Smooth muscle cell (in vitro differentiated cells): ENCODE data around the gene MFAP4. TPM values are rescaled to one million over a fixed set of nuclear protein-coding genes. Genes with fewer than 3 reads are reported as not detected.
A peak's percentile ranks its signal among the peaks of the same experiment; 100 is the strongest.

ENCODE experiments used
- DNase-seq: peaks from one replicate; lab custom pipeline; 2025; ENCODE audit not compliant: unreplicated experiment; lab: John Stamatoyannopoulos, UW
- H2AFZ ChIP-seq: fragments of 200-600 bp; sonication (generic); 2 replicates; pipeline ENCODE4 v1.6.0; 2016; ENCODE audit warnings: antibody characterized with exemption, low read depth, mild to moderate bottlenecking
- H3F3A ChIP-seq: fragments of 200-600 bp; sonication (generic); 2 replicates; pipeline ENCODE4 v1.6.0; 2017; ENCODE audit warnings: antibody characterized with exemption, low read depth
- H3K27ac ChIP-seq: fragments of 200-600 bp; sonication (generic); 2 replicates; pipeline ENCODE4 v1.5.1; 2016; ENCODE audit warnings: low read depth, mild to moderate bottlenecking
- H3K27me3 ChIP-seq: fragments of 200-600 bp; sonication (generic); 2 replicates; pipeline ENCODE4 v1.6.1; 2016; ENCODE audit warnings: low read depth, mild to moderate bottlenecking
- H3K36me3 ChIP-seq: fragments of 200-600 bp; sonication (generic); 2 replicates; pipeline ENCODE4 v1.5.1; 2016; ENCODE audit warnings: low read depth
- H3K4me1 ChIP-seq: fragments of 200-600 bp; sonication (generic); 2 replicates; pipeline ENCODE4 v1.5.1; 2016; ENCODE audit warnings: low read depth
- H3K4me2 ChIP-seq: fragments of 200-600 bp; sonication (generic); 2 replicates; pipeline ENCODE4 v1.6.0; 2016; ENCODE audit warnings: mild to moderate bottlenecking
- H3K4me3 ChIP-seq: fragments of 200-600 bp; sonication (generic); 2 replicates; pipeline ENCODE4 v1.5.1; 2016; ENCODE audit warnings: mild to moderate bottlenecking
- H3K79me2 ChIP-seq: fragments of 200-600 bp; sonication (generic); 2 replicates; pipeline ENCODE4 v1.6.0; 2016; ENCODE audit warnings: low read depth, mild to moderate bottlenecking
- H3K9ac ChIP-seq: fragments of 200-600 bp; sonication (generic); 2 replicates; pipeline ENCODE4 v1.6.0; 2016; ENCODE audit warnings: low read depth
- H3K9me3 ChIP-seq: fragments of 200-600 bp; sonication (generic); replicated peaks from 2 replicates; pipeline ENCODE4 v1.5.1; 2016; ENCODE audit warnings: low read depth
- H4K20me1 ChIP-seq: fragments of 200-600 bp; sonication (generic); 2 replicates; pipeline ENCODE4 v1.6.0; 2016; ENCODE audit warnings: low read depth
- CTCF ChIP-seq: fragments of 200-600 bp; sonication (generic); IDR thresholded peaks from 2 replicates; pipeline ENCODE4 v1.5.1; 2017; ENCODE audit warnings: borderline replicate concordance, mild to moderate bottlenecking, antibody characterized with exemption; ENCODE audit not compliant: insufficient read depth, poor library complexity, severe bottlenecking
- WGBS: methylation state at CpG from one replicate; pipeline ENCODE4 v1.1.7; 2016; ENCODE audit warnings: low lambda C conversion rate; 5-methylcytosine and 5-hydroxymethylcytosine counted together
- polyA plus RNA-seq: library from polyadenylated mRNA; unstranded; fragments of >200 nt; fragmentation: Nextera tagmentation; extraction: Ambion mirVana; gene quantifications from 2 replicates; pipeline ENCODE4 v1.2.1, GENCODE V29; 2016
- total RNA-seq: library from RNA; depleted of rRNA; stranded (reverse); fragments of >200 nt; gene quantifications from 2 replicates; pipeline ENCODE4 v1.2.3, GENCODE V29; 2014

Gene MFAP4
- total and polyA plus RNA-seq, 2 experiments from 2014 or later, result 580 to 1,738 TPM

GRCh38 chr17:19431691-19432090 is 44.7 kb upstream of the MFAP4 start:
- Histone ChIP-seq H3F3A (no peaks in the 10 kb centered on the region), H3K9me3 (no peaks in the 10 kb centered on the region), H3K27ac (no peak overlapping the region), H3K27me3 (no peaks in the 10 kb centered on the region), H3K4me2 (no peak overlapping the region), H3K79me2 (no peaks in the 10 kb centered on the region), H4K20me1 (no peaks in the 10 kb centered on the region), H3K4me3 (no peak overlapping the region), H3K9ac (no peak overlapping the region), H3K36me3 (no peaks in the 10 kb centered on the region), H2AFZ (no peak overlapping the region), H3K4me1 (peaks cover 34% of the 10 kb centered on the region)
- WGBS, result 98% methylated on average over 3 of the region's 3 CpGs
- DNase-seq, result no peak
- no peak for TF ChIP-seq CTCF

GRCh38 chr17:19426631-19427030 is 39.6 kb upstream of the MFAP4 start:
- H3K27ac ChIP-seq, result no peak overlapping the region
- no peaks in the 10 kb centered on the region for H3K9me3 ChIP-seq
- H3K79me2 ChIP-seq, result no peaks in the 10 kb centered on the region
- no peaks in the 10 kb centered on the region for H3K27me3 ChIP-seq
- no peak for TF ChIP-seq CTCF
- peaks cover 6% of the 10 kb centered on the region for H3F3A ChIP-seq
- no peaks in the 10 kb centered on the region for H3K36me3 ChIP-seq
- peaks cover 5% of the 10 kb centered on the region for H3K4me1 ChIP-seq
- DNase-seq, result no peak
- WGBS, result 88% methylated on average over 5 of the region's 5 CpGs
- H2AFZ ChIP-seq, result no peak overlapping the region
- H3K4me3 ChIP-seq, result no peak overlapping the region
- no peak overlapping the region for H3K4me2 ChIP-seq
- no peaks in the 10 kb centered on the region for H4K20me1 ChIP-seq
- no peak overlapping the region for H3K9ac ChIP-seq

- no peak for DNase-seq
- Histone ChIP-seq H4K20me1 (no peaks in the 10 kb centered on the region), H3K36me3 (no peaks in the 10 kb centered on the region), H3K4me1 (no peaks in the 10 kb centered on the region), H3K9ac (no peak overlapping the region), H3K79me2 (no peaks in the 10 kb centered on the region), H3K4me2 (peak overlapping the region; percentile 60), H2AFZ (no peak overlapping the region), H3K4me3 (peak overlapping the region; percentile 4), H3K27me3 (no peaks in the 10 kb centered on the region), H3K27ac (no peak overlapping the region), H3F3A (peaks cover 6% of the 10 kb centered on the region), H3K9me3 (no peaks in the 10 kb centered on the region)
- 27% methylated on average over 8 of the region's 8 CpGs for WGBS
- TF ChIP-seq CTCF, result no peak
Observed at GRCh38 chr17:19424934-19425868, 38.2 kb upstream of the MFAP4 start.

GRCh38 chr17:19421926-19422325 is 34.9 kb upstream of the MFAP4 start:
- Histone ChIP-seq H3K9ac (no peak overlapping the region), H3K79me2 (no peaks in the 10 kb centered on the region), H3F3A (peaks cover 6% of the 10 kb centered on the region), H4K20me1 (no peaks in the 10 kb centered on the region), H2AFZ (no peak overlapping the region), H3K36me3 (no peaks in the 10 kb centered on the region), H3K4me3 (no peak overlapping the region), H3K4me1 (no peaks in the 10 kb centered on the region), H3K4me2 (no peak overlapping the region), H3K27ac (no peak overlapping the region), H3K9me3 (no peaks in the 10 kb centered on the region), H3K27me3 (no peaks in the 10 kb centered on the region)
- WGBS, result 95% methylated on average over 6 of the region's 6 CpGs
- DNase-seq, result no peak
- no peak for TF ChIP-seq CTCF
